ENCODE data around the gene MTCH2. TPM values are rescaled to one million over a fixed set of nuclear protein-coding genes. Genes with fewer than 3 reads are reported as not detected.
A peak's percentile ranks its signal among the peaks of the same experiment; 100 is the strongest.

The MTCH2 gene
- total RNA-seq, 2 experiments from 2014 or later = 70.9 to 100 TPM

- ATAC-seq (no peak), DNase-seq (no peak)
- Mint-ChIP-seq H3K9me3 (ENCODE audit: low read depth) (no peaks in the 10 kb centered on the region), H3K27ac (no peak overlapping the region), H3K4me3 (no peak overlapping the region), H3K4me1 (peaks cover 30% of the 10 kb centered on the region), H3K36me3 (peaks cover 21% of the 10 kb centered on the region), H3K27me3 (no peaks in the 10 kb centered on the region)
- CTCF ChIA-PET = interaction anchor here (0.8 to 1.4 kb wide), 6 partner anchors 31 to 324 kb away, joined by 3 to 5 read pairs (median 3); partner anchors contain the start of genes FAM180B and PTPMT1
Measured at GRCh38 chr11:47617417-47617809, 24.9 kb downstream of the MTCH2 start.

- no peaks in the 10 kb centered on the region for H3K9me3 Mint-ChIP-seq (ENCODE audit: low read depth)
- no peaks in the 10 kb centered on the region for H3K27me3 Mint-ChIP-seq
- H3K27ac Mint-ChIP-seq = no peak overlapping the region
- H3K4me1 Mint-ChIP-seq = peaks cover 30% of the 10 kb centered on the region
- CTCF ChIA-PET = interaction anchor here (0.8 to 1.5 kb wide), 10 partner anchors 10 to 323 kb away, joined by 3 to 5 read pairs (median 3); partner anchors contain the start of genes FAM180B and PTPMT1
- H3K36me3 Mint-ChIP-seq = peaks cover 18% of the 10 kb centered on the region
- ATAC-seq (peak; percentile 67), DNase-seq (peak; percentile 62)
- H3K4me3 Mint-ChIP-seq = no peak overlapping the region
Measured at GRCh38 chr11:47616726-47617416, 25.5 kb downstream of the MTCH2 start.

- no peak for DNase-seq
- Mint-ChIP-seq H3K9me3 (ENCODE audit: low read depth) (no peaks in the 10 kb centered on the region), H3K27me3 (no peaks in the 10 kb centered on the region), H3K27ac (peak overlapping the region; percentile 12), H3K4me3 (no peak overlapping the region), H3K36me3 (peaks cover 14% of the 10 kb centered on the region), H3K4me1 (peaks cover 30% of the 10 kb centered on the region)
- CTCF ChIA-PET = interaction anchor here (0.8 kb wide), 1 partner anchor 63 kb away, joined by 5 read pairs; no protein-coding TSS in a partner anchor
- no peak for ATAC-seq
Measured at GRCh38 chr11:47615249-47615648, 27.1 kb downstream of the MTCH2 start.

- CTCF ChIA-PET = no interaction called here
- H3K36me3 Mint-ChIP-seq = peaks cover 2% of the 10 kb centered on the region
- no peak overlapping the region for H3K4me3 Mint-ChIP-seq
- H3K4me1 Mint-ChIP-seq = peaks cover 22% of the 10 kb centered on the region
- ATAC-seq (no peak), DNase-seq (no peak)
- H3K27ac Mint-ChIP-seq = no peak overlapping the region
- H3K27me3 Mint-ChIP-seq = no peaks in the 10 kb centered on the region
- no peaks in the 10 kb centered on the region for H3K9me3 Mint-ChIP-seq (ENCODE audit: low read depth)
Measured at GRCh38 chr11:47611348-47611794, 31.0 kb downstream of the MTCH2 start.

- DNase-seq (no peak), ATAC-seq (no peak)
- Mint-ChIP-seq H3K27me3 (no peaks in the 10 kb centered on the region), H3K27ac (no peak overlapping the region), H3K4me3 (no peak overlapping the region), H3K4me1 (peaks cover 11% of the 10 kb centered on the region), H3K36me3 (no peaks in the 10 kb centered on the region), H3K9me3 (ENCODE audit: low read depth) (no peaks in the 10 kb centered on the region)
- CTCF ChIA-PET = interaction anchor here (1.2 kb wide), 1 partner anchor 32 kb away, joined by 5 read pairs; no protein-coding TSS in a partner anchor
Measured at GRCh38 chr11:47609675-47610074, 32.7 kb downstream of the MTCH2 start.

- H3K36me3 Mint-ChIP-seq = no peaks in the 10 kb centered on the region
- DNase-seq (no peak), ATAC-seq (no peak)
- H3K9me3 Mint-ChIP-seq (ENCODE audit: low read depth) = no peaks in the 10 kb centered on the region
- no peak overlapping the region for H3K4me3 Mint-ChIP-seq
- H3K27me3 Mint-ChIP-seq = no peaks in the 10 kb centered on the region
- H3K27ac Mint-ChIP-seq = no peak overlapping the region
- peaks cover 11% of the 10 kb centered on the region for H3K4me1 Mint-ChIP-seq
- CTCF ChIA-PET = interaction anchor here (0.7 to 1.1 kb wide), 2 partner anchors 9 to 233 kb away, joined by 3 read pairs; no protein-coding TSS in a partner anchor
Measured at GRCh38 chr11:47607380-47607779, 35.0 kb downstream of the MTCH2 start.

- DNase-seq (no peak), ATAC-seq (no peak)
- Mint-ChIP-seq H3K27ac (no peak overlapping the region), H3K9me3 (ENCODE audit: low read depth) (no peaks in the 10 kb centered on the region), H3K27me3 (no peaks in the 10 kb centered on the region), H3K4me1 (peaks cover 11% of the 10 kb centered on the region), H3K36me3 (no peaks in the 10 kb centered on the region), H3K4me3 (no peak overlapping the region)
- CTCF ChIA-PET = interaction anchor here (0.7 to 1.1 kb wide), 3 partner anchors 10 to 233 kb away, joined by 3 read pairs; no protein-coding TSS in a partner anchor
Measured at GRCh38 chr11:47606731-47607130, 35.6 kb downstream of the MTCH2 start.

- no peak overlapping the region for H3K4me3 Mint-ChIP-seq
- H3K4me1 Mint-ChIP-seq = peaks cover 11% of the 10 kb centered on the region
- H3K27ac Mint-ChIP-seq = no peak overlapping the region
- no peaks in the 10 kb centered on the region for H3K36me3 Mint-ChIP-seq
- no peak for ATAC-seq
- CTCF ChIA-PET = interaction anchor here (0.7 kb wide), 1 partner anchor 29 kb away, joined by 3 read pairs; no protein-coding TSS in a partner anchor
- no peaks in the 10 kb centered on the region for H3K9me3 Mint-ChIP-seq (ENCODE audit: low read depth)
- DNase-seq = no peak
- no peaks in the 10 kb centered on the region for H3K27me3 Mint-ChIP-seq
Measured at GRCh38 chr11:47605921-47606320, 36.4 kb downstream of the MTCH2 start.

- Mint-ChIP-seq H3K4me3 (no peak overlapping the region), H3K9me3 (ENCODE audit: low read depth) (no peaks in the 10 kb centered on the region), H3K4me1 (peaks cover 2% of the 10 kb centered on the region), H3K36me3 (no peaks in the 10 kb centered on the region), H3K27ac (no peak overlapping the region), H3K27me3 (no peaks in the 10 kb centered on the region)
- ATAC-seq (no peak), DNase-seq (no peak)
- CTCF ChIA-PET = no interaction called here
Measured at GRCh38 chr11:47603295-47603694, 39.1 kb downstream of the MTCH2 start.

- no peak overlapping the region for H3K27ac Mint-ChIP-seq
- no peak for ATAC-seq
- no peaks in the 10 kb centered on the region for H3K36me3 Mint-ChIP-seq
- DNase-seq = no peak
- H3K9me3 Mint-ChIP-seq (ENCODE audit: low read depth) = no peaks in the 10 kb centered on the region
- no peak overlapping the region for H3K4me3 Mint-ChIP-seq
- peaks cover 12% of the 10 kb centered on the region for H3K27me3 Mint-ChIP-seq
- H3K4me1 Mint-ChIP-seq = no peaks in the 10 kb centered on the region
- CTCF ChIA-PET = no interaction called here
Measured at GRCh38 chr11:47599902-47600301, 42.5 kb downstream of the MTCH2 start.

GRCh38 chr11:47595967-47596366 lies 46.4 kb downstream of the MTCH2 start:
- no peak for ATAC-seq
- Mint-ChIP-seq H3K27me3 (peaks cover 37% of the 10 kb centered on the region), H3K27ac (no peak overlapping the region), H3K36me3 (no peaks in the 10 kb centered on the region), H3K4me1 (peaks cover 24% of the 10 kb centered on the region), H3K9me3 (ENCODE audit: low read depth) (no peaks in the 10 kb centered on the region), H3K4me3 (no peak overlapping the region)
- no peak for DNase-seq
- CTCF ChIA-PET = no interaction called here

GRCh38 chr11:47595029-47595428 lies 47.3 kb downstream of the MTCH2 start:
- H3K27me3 Mint-ChIP-seq = peaks cover 37% of the 10 kb centered on the region
- H3K27ac Mint-ChIP-seq = no peak overlapping the region
- no peaks in the 10 kb centered on the region for H3K36me3 Mint-ChIP-seq
- peaks cover 25% of the 10 kb centered on the region for H3K4me1 Mint-ChIP-seq
- H3K9me3 Mint-ChIP-seq (ENCODE audit: low read depth) = no peaks in the 10 kb centered on the region
- H3K4me3 Mint-ChIP-seq = no peak overlapping the region
- DNase-seq (no peak), ATAC-seq (peak; percentile 32)
- CTCF ChIA-PET = no interaction called here

GRCh38 chr11:47593934-47594855 lies 48.2 kb downstream of the MTCH2 start, which contains the start of gene C1QTNF4:
Gene C1QTNF4 (minus strand): TSS chr11:47594411. CDS start chr11:47590810, 3,601 bp downstream.
- Mint-ChIP-seq H3K36me3 (no peaks in the 10 kb centered on the region), H3K9me3 (ENCODE audit: low read depth) (no peaks in the 10 kb centered on the region), H3K27ac (no peak within 1 kb of the TSS), H3K27me3 (peaks cover 37% of the 10 kb centered on the region), H3K4me1 (peaks cover 25% of the 10 kb centered on the region), H3K4me3 (no peak within 1 kb of the TSS)
- CTCF ChIA-PET = no interaction called here
- no peak for DNase-seq
- ATAC-seq = no peak

All from activated CD8-positive, alpha-beta memory T cell treated with anti-CD3 and anti-CD28 coated beads, Interleukin-2, amount 10 ng/mL, durations not matched to agents 7 days and 5 days (primary cell).